SK-N-SH (cell line): ENCODE measurements around the gene NT5DC3. TPM values are rescaled to one million over a fixed set of nuclear protein-coding genes. Genes with fewer than 3 reads are reported as not detected.

Experiments
- CTCF ChIA-PET: fragments of 300-600, 350-600 bp; formaldehyde crosslinking; extraction: SDS; loops from one replicate; lab custom pipeline; 2021; lab: Yijun Ruan, JAX
- POLR2A ChIA-PET: fragments of 350-600 bp; sonication (Branson Sonifier 250); formaldehyde crosslinking; extraction: SDS; loops from one replicate; lab custom pipeline; 2020; ENCODE audit warnings: antibody characterized with exemption, inconsistent platforms; lab: Yijun Ruan, JAX
- DNase-seq: peaks from one replicate; pipeline ENCODE4 v3.0.0; 2012
- H2AFZ ChIP-seq: fragments of 200-600 bp; sonication (generic); 2 replicates; pipeline ENCODE4 v1.8.1; 2016; ENCODE audit warnings: antibody characterized with exemption, mild to moderate bottlenecking, low read depth
- H3F3A ChIP-seq: fragments of 200-600 bp; sonication (generic); replicated peaks from 2 replicates; pipeline ENCODE3; 2016; ENCODE audit warnings: antibody characterized with exemption, mild to moderate bottlenecking; ENCODE audit not compliant: insufficient read depth
- H3K27ac ChIP-seq, 2 experiments: fragments of 200-500 bp in 1 of 2; fragments of 200-600 bp in 1 of 2; sonication (Bioruptor generic) in 1 of 2; sonication (generic), shearing (Covaris generic) in 1 of 2; 2 replicates each; pipeline versions ENCODE4 v1.5.1 to v1.6.1; 2014 to 2016; ENCODE audit warnings: low read depth in 2 of 2, inconsistent platforms in 1 of 2, low read length in 1 of 2, mild to moderate bottlenecking in 1 of 2, mixed read lengths in 1 of 2
- H3K27me3 ChIP-seq: fragments of 200-600 bp; sonication (generic), shearing (Covaris generic); 2 replicates; pipeline ENCODE4 v1.6.1; 2016; ENCODE audit warnings: mixed run types; ENCODE audit not compliant: insufficient read depth
- H3K36me3 ChIP-seq, 2 experiments: fragments of 200-500 bp in 1 of 2; fragments of 200-600 bp in 1 of 2; sonication (Bioruptor generic) in 1 of 2; sonication (generic) in 1 of 2; replicated peaks in 1 of 2; 2 replicates each; pipeline versions ENCODE3 to v1.5.1; 2014 to 2016; ENCODE audit warnings: low read length in 1 of 2, mild to moderate bottlenecking in 1 of 2; ENCODE audit not compliant: insufficient read depth in 2 of 2, control insufficient read depth in 1 of 2
- H3K4me1 ChIP-seq, 2 experiments: fragments of 200-500 bp in 1 of 2; fragments of 200-600 bp in 1 of 2; sonication (Bioruptor generic) in 1 of 2; sonication (generic), shearing (Covaris generic) in 1 of 2; 2 replicates each; pipeline versions ENCODE4 v1.5.1 to v1.6.1; 2014 to 2016; ENCODE audit warnings: low read depth in 1 of 2, low read length in 1 of 2, mixed run types in 1 of 2; ENCODE audit not compliant: insufficient read depth in 2 of 2, control insufficient read depth in 1 of 2
- H3K4me2 ChIP-seq: fragments of 200-600 bp; sonication (generic), shearing (Covaris generic); 2 replicates; pipeline ENCODE4 v1.6.1; 2017; ENCODE audit warnings: mixed run types
- H3K4me3 ChIP-seq, 2 experiments: fragments of 200-500 bp in 1 of 2; fragments of 200-600 bp in 1 of 2; sonication (Bioruptor generic) in 1 of 2; sonication (generic), shearing (Covaris generic) in 1 of 2; 2 replicates each; pipeline versions ENCODE4 v1.5.1 to v1.8.1; 2014 to 2016; ENCODE audit warnings: low read depth in 2 of 2, inconsistent platforms in 1 of 2, low read length in 1 of 2, mild to moderate bottlenecking in 1 of 2, mixed read lengths in 1 of 2, moderate library complexity in 1 of 2
- H3K79me2 ChIP-seq: fragments of 200-600 bp; sonication (generic); 2 replicates; pipeline ENCODE4 v1.8.1; 2017; ENCODE audit warnings: mild to moderate bottlenecking; ENCODE audit not compliant: insufficient read depth
- H3K9ac ChIP-seq: fragments of 200-600 bp; sonication (generic); 2 replicates; pipeline ENCODE4 v1.6.1; 2017; ENCODE audit warnings: mixed run types
- H3K9me2 ChIP-seq: fragments of 200-600 bp; sonication (generic); 2 replicates; pipeline ENCODE4 v1.6.1; 2017; ENCODE audit warnings: mixed run types
- H3K9me3 ChIP-seq: fragments of 200-600 bp; sonication (generic); 2 replicates; pipeline ENCODE4 v1.6.1; 2017; ENCODE audit warnings: mixed run types, mild to moderate bottlenecking, moderate library complexity
- H4K20me1 ChIP-seq: fragments of 200-600 bp; sonication (generic); 2 replicates; pipeline ENCODE4 v1.6.1; 2017; ENCODE audit warnings: mild to moderate bottlenecking, mixed run types; ENCODE audit not compliant: insufficient read depth
- CHD2 ChIP-seq: fragments of 150-350 bp; IDR thresholded peaks from 2 replicates; pipeline ENCODE4 v1.6.1; 2018; ENCODE audit warnings: low read length; ENCODE audit not compliant: partially characterized antibody
- EP300 ChIP-seq, 2 experiments: IDR thresholded peaks; 2 replicates each; pipeline versions ENCODE4 v1.4.0 to v1.6.1; 2012; ENCODE audit warnings: borderline replicate concordance in 1 of 2, low read depth in 1 of 2, low read length in 1 of 2
- FOXJ3 ChIP-seq: sonication (generic); formaldehyde crosslinking; IDR thresholded peaks from 2 replicates; pipeline ENCODE4 v1.5.1; 2020; ENCODE audit warnings: mild to moderate bottlenecking, missing genetic modification reagents
- FOXM1 ChIP-seq: IDR thresholded peaks from 2 replicates; pipeline ENCODE4 v1.4.0; 2012; ENCODE audit warnings: low read depth, mild to moderate bottlenecking
- GABPA ChIP-seq: IDR thresholded peaks from 2 replicates; pipeline ENCODE4 v1.4.0; 2012; ENCODE audit warnings: low read depth, mild to moderate bottlenecking
- GATA2 ChIP-seq: sonication (generic); formaldehyde crosslinking; IDR thresholded peaks from 2 replicates; pipeline ENCODE4 v1.5.0; 2020; ENCODE audit warnings: mild to moderate bottlenecking, missing genetic modification reagents
- MEF2A ChIP-seq: IDR thresholded peaks from 2 replicates; pipeline ENCODE4 v1.4.0; 2012; ENCODE audit warnings: low read depth, borderline replicate concordance
- MXI1 ChIP-seq: IDR thresholded peaks from 2 replicates; pipeline ENCODE4 v1.6.1; 2012; ENCODE audit warnings: mild to moderate bottlenecking, low read depth, low read length, improper control_type of control experiment
- NFIC ChIP-seq: IDR thresholded peaks from 2 replicates; pipeline ENCODE4 v1.4.0; 2012; ENCODE audit warnings: borderline replicate concordance
- NRF1 ChIP-seq: IDR thresholded peaks from 2 replicates; pipeline ENCODE4 v1.6.1; 2012; ENCODE audit warnings: low read depth, mild to moderate bottlenecking, low read length
- POLR2AphosphoS5 ChIP-seq: IDR thresholded peaks from 2 replicates; pipeline ENCODE4 v1.6.1; 2012; ENCODE audit warnings: low read depth, low read length
- RXRA ChIP-seq: IDR thresholded peaks from 2 replicates; pipeline ENCODE4 v1.4.0; 2012; ENCODE audit warnings: low read depth, mild to moderate bottlenecking, borderline replicate concordance
- SIN3A ChIP-seq: IDR thresholded peaks from 2 replicates; pipeline ENCODE4 v1.6.1; 2012; ENCODE audit warnings: low read depth, mild to moderate bottlenecking, low read length, moderate library complexity, borderline replicate concordance
- TAF1 ChIP-seq: IDR thresholded peaks from 2 replicates; pipeline ENCODE4 v1.6.1; 2012; ENCODE audit warnings: low read depth, mild to moderate bottlenecking, low read length, moderate library complexity, borderline replicate concordance
- TCF12 ChIP-seq: IDR thresholded peaks from 2 replicates; pipeline ENCODE4 v1.4.0; 2012
- TEAD4 ChIP-seq: IDR thresholded peaks from 2 replicates; pipeline ENCODE4 v1.4.0; 2012; ENCODE audit warnings: mild to moderate bottlenecking, borderline replicate concordance; ENCODE audit not compliant: insufficient read depth
- whole genome bisulfite sequencing: methylation state at CpG from one replicate; pipeline ENCODE4 v1.1.6; 2017; ENCODE audit warnings: low lambda C conversion rate; 5-methylcytosine and 5-hydroxymethylcytosine counted together
- polyA plus RNA-seq, 3 experiments: library from polyadenylated mRNA; depleted of rRNA; stranded (reverse); fragments of >200 nt; gene quantifications; 2 replicates each; pipeline ENCODE4 v1.2.3, GENCODE V29; 2012
- TF ChIP-seq, protein P1 (sequence below): IDR thresholded peaks from 2 replicates; pipeline ENCODE4 v1.6.1; 2012; ENCODE audit warnings: mild to moderate bottlenecking, low read depth, low read length, moderate library complexity
- TF ChIP-seq, protein P2 (sequence below): IDR thresholded peaks from 2 replicates; pipeline ENCODE4 v1.4.0; 2012; ENCODE audit warnings: low read depth
- TF ChIP-seq, protein P3 (sequence below): fragments of 150-350 bp; IDR thresholded peaks from 2 replicates; pipeline ENCODE4 v1.6.1; 2017; ENCODE audit warnings: antibody characterized with exemption, low read length, low read depth, borderline replicate concordance
- TF ChIP-seq, protein P4 (sequence below): fragments of 200-600 bp; sonication (generic); IDR thresholded peaks from 2 replicates; pipeline ENCODE4 v1.6.1; 2017; ENCODE audit warnings: antibody characterized with exemption, mild to moderate bottlenecking, moderate library complexity

The NT5DC3 gene
- polyA plus RNA-seq, 1 of the 3 experiments (the other 2 are of a cell fraction) = 11.0 TPM

DNA sequence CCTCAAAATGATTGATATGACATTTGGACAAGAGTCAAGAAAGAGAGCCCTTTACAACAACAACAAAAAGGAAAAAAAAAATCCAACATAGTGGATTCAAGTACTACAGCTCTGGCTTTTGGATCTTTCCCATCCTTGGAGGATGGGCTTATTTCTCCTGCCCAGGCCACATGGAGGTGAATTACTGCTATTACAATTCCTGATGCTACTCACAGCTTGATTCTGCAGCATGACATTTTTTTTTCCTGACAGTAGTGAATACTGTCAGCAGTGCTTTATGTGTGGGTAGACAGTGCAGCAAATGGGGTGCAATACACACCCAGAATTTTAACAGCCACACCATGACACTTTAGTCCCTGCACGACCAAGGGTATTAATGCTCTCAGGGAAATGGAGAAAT lies 46.7 kb upstream of the NT5DC3 start:
- Histone ChIP-seq H2AFZ (no peak overlapping the region), H3K27ac (no peak overlapping the region), H3K36me3 (no peaks in the 10 kb centered on the region)
- 67% methylated on average over 1 of the region's 1 CpG for WGBS
- DNase-seq = no peak
- TF ChIP-seq POLR2AphosphoS5 (no peak), MXI1 (no peak), CHD2 (no peak)
- TF ChIP-seq, all 33 proteins: peak for 0
- Histone ChIP-seq H3K9me3 (no peaks in the 10 kb centered on the region), H3K27me3 (no peaks in the 10 kb centered on the region), H3K4me1 (peaks cover 0 to 2% of the 10 kb centered on the region in 2 experiments; a peak in 1 of 4 replicates), H3K9me2 (no peaks in the 10 kb centered on the region), H3K4me2 (no peak overlapping the region), H4K20me1 (no peaks in the 10 kb centered on the region), H3F3A (no peaks in the 10 kb centered on the region), H3K4me3 (no peak overlapping the region), H3K9ac (no peak overlapping the region), H3K79me2 (no peaks in the 10 kb centered on the region)
- ChIA-PET CTCF (interaction anchor here (1.1 to 3.8 kb wide), 4 partner anchors 10 to 221 kb away, joined by 4 to 18 read pairs (median 5); no protein-coding TSS in a partner anchor), POLR2A (interaction anchor here (0.5 kb wide), 1 partner anchor 390 kb away, joined by 3 read pairs; no protein-coding TSS in a partner anchor)

DNA sequence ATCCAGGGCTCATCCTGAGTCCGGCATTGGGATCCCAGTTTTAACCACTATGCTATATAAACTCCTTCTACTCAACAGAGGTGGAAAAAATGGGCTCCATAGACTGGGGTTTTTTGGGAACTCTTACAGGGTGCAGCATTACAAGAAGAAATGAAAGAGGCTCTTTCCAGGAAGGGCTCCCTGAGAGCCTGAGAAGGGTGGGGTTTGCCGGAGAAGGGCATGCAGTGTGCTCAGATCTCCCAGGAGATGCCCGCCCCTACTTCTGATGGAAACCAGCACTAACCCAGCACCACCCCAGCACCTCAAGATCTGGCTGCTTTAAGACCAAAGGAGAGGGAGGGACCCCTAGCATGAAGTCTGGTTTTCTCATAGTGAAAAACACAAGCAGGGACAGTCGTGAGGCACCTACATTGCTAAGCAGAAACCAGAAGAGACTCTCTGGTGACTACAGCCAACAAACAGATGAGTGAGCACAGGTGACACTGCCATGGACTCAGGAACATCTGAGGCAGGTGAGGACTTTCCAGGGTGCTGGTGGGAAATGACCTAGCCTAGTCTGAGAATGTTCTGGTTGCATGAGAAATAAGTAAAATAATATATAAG lies 45.3 kb upstream of the NT5DC3 start:
- H3K4me1 ChIP-seq = peaks cover 0 to 2% of the 10 kb centered on the region in 2 experiments; a peak in 1 of 4 replicates
- no peak overlapping the region for H2AFZ ChIP-seq
- no peak overlapping the region for H3K9ac ChIP-seq
- CTCF ChIA-PET = no interaction called here
- no peaks in the 10 kb centered on the region for H3F3A ChIP-seq
- no peak for DNase-seq
- no peaks in the 10 kb centered on the region for H3K9me2 ChIP-seq
- no peak overlapping the region for H3K27ac ChIP-seq
- no peak overlapping the region for H3K4me2 ChIP-seq
- H3K27me3 ChIP-seq = no peaks in the 10 kb centered on the region
- POLR2A ChIA-PET = no interaction called here
- H3K4me3 ChIP-seq = no peak overlapping the region
- H4K20me1 ChIP-seq = no peaks in the 10 kb centered on the region
- H3K79me2 ChIP-seq = no peaks in the 10 kb centered on the region
- H3K36me3 ChIP-seq = no peaks in the 10 kb centered on the region
- 67% methylated on average over 4 of the region's 4 CpGs for WGBS
- no peaks in the 10 kb centered on the region for H3K9me3 ChIP-seq
- no peak for TF ChIP-seq GABPA
- TF ChIP-seq, protein P1, sequence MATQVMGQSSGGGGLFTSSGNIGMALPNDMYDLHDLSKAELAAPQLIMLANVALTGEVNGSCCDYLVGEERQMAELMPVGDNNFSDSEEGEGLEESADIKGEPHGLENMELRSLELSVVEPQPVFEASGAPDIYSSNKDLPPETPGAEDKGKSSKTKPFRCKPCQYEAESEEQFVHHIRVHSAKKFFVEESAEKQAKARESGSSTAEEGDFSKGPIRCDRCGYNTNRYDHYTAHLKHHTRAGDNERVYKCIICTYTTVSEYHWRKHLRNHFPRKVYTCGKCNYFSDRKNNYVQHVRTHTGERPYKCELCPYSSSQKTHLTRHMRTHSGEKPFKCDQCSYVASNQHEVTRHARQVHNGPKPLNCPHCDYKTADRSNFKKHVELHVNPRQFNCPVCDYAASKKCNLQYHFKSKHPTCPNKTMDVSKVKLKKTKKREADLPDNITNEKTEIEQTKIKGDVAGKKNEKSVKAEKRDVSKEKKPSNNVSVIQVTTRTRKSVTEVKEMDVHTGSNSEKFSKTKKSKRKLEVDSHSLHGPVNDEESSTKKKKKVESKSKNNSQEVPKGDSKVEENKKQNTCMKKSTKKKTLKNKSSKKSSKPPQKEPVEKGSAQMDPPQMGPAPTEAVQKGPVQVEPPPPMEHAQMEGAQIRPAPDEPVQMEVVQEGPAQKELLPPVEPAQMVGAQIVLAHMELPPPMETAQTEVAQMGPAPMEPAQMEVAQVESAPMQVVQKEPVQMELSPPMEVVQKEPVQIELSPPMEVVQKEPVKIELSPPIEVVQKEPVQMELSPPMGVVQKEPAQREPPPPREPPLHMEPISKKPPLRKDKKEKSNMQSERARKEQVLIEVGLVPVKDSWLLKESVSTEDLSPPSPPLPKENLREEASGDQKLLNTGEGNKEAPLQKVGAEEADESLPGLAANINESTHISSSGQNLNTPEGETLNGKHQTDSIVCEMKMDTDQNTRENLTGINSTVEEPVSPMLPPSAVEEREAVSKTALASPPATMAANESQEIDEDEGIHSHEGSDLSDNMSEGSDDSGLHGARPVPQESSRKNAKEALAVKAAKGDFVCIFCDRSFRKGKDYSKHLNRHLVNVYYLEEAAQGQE = no peak
- TF ChIP-seq SIN3A = no peak
- no peak for TF ChIP-seq CHD2
- no peak for TF ChIP-seq NFIC
- TF ChIP-seq, protein P2, sequence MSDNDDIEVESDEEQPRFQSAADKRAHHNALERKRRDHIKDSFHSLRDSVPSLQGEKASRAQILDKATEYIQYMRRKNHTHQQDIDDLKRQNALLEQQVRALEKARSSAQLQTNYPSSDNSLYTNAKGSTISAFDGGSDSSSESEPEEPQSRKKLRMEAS = no peak
- no peak for TF ChIP-seq FOXJ3 (CRISPR knock-in tag)
- no peak for TF ChIP-seq TAF1
- TF ChIP-seq FOXM1 = no peak
- TF ChIP-seq, protein P3, sequence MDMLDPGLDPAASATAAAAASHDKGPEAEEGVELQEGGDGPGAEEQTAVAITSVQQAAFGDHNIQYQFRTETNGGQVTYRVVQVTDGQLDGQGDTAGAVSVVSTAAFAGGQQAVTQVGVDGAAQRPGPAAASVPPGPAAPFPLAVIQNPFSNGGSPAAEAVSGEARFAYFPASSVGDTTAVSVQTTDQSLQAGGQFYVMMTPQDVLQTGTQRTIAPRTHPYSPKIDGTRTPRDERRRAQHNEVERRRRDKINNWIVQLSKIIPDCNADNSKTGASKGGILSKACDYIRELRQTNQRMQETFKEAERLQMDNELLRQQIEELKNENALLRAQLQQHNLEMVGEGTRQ = no peak
- TF ChIP-seq TCF12 = no peak
- TF ChIP-seq EP300 (IDR thresholded peaks at IDR 0.05; ENCODE audit: borderline replicate concordance in 1 of 2, low read depth in 1 of 2, low read length in 1 of 2) = no peak
- TF ChIP-seq GATA2 (CRISPR knock-in tag) = no peak
- no peak for TF ChIP-seq TEAD4
- no peak for TF ChIP-seq RXRA
- TF ChIP-seq NRF1 = no peak
- TF ChIP-seq, protein P4, sequence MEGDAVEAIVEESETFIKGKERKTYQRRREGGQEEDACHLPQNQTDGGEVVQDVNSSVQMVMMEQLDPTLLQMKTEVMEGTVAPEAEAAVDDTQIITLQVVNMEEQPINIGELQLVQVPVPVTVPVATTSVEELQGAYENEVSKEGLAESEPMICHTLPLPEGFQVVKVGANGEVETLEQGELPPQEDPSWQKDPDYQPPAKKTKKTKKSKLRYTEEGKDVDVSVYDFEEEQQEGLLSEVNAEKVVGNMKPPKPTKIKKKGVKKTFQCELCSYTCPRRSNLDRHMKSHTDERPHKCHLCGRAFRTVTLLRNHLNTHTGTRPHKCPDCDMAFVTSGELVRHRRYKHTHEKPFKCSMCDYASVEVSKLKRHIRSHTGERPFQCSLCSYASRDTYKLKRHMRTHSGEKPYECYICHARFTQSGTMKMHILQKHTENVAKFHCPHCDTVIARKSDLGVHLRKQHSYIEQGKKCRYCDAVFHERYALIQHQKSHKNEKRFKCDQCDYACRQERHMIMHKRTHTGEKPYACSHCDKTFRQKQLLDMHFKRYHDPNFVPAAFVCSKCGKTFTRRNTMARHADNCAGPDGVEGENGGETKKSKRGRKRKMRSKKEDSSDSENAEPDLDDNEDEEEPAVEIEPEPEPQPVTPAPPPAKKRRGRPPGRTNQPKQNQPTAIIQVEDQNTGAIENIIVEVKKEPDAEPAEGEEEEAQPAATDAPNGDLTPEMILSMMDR = no peak
- TF ChIP-seq MEF2A = no peak
